SU-DHL-6 (cell line): ENCODE results near the gene UBE2D2.

Experiments
- EZH2phosphoT487 ChIP-seq: fragments of 200-600 bp; sonication (generic), shearing (Covaris generic); conservative IDR thresholded peaks from 2 replicates; pipeline ENCODE4 v1.6.1; 2018; ENCODE audit warnings: mild to moderate bottlenecking, antibody characterized with exemption, low read length, moderate library complexity, mixed read lengths
- TF ChIP-seq, protein P1 (sequence below): fragments of 200-600 bp; sonication (generic); IDR thresholded peaks from one replicate; pipeline ENCODE4 v1.5.1; 2017; ENCODE audit warnings: antibody characterized with exemption, mild to moderate bottlenecking, low read length, moderate library complexity; ENCODE audit not compliant: insufficient read depth, poor library complexity, severe bottlenecking

DNA sequence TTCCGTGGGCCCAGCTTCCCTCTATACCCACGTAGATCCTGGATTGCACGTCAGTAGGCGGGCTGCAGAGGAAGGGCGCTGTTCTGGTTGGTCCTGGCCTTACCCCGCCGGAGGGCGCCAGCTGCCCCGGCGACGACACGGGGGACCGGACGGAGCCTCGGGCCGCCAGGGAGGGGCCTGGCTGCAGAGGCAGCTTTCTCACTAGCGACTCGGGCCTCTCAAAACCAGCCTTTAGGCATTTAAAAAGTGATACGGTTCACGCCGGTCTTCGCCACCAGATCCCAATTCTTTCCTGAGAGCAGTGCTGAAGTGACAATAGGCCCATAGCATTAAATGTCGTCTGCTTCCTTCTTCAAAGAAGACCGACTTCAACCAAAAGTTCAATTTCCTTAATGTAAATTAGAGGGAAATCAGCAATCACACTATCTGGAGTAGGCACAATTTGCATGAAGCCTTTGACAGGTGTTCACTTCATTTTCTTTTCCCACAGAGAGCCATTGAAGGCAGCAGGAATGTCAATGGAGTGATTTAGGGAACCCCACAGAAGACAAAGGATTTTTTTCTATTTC, 17.6 kb upstream of the UBE2D2 start:
- TF ChIP-seq, protein P1, sequence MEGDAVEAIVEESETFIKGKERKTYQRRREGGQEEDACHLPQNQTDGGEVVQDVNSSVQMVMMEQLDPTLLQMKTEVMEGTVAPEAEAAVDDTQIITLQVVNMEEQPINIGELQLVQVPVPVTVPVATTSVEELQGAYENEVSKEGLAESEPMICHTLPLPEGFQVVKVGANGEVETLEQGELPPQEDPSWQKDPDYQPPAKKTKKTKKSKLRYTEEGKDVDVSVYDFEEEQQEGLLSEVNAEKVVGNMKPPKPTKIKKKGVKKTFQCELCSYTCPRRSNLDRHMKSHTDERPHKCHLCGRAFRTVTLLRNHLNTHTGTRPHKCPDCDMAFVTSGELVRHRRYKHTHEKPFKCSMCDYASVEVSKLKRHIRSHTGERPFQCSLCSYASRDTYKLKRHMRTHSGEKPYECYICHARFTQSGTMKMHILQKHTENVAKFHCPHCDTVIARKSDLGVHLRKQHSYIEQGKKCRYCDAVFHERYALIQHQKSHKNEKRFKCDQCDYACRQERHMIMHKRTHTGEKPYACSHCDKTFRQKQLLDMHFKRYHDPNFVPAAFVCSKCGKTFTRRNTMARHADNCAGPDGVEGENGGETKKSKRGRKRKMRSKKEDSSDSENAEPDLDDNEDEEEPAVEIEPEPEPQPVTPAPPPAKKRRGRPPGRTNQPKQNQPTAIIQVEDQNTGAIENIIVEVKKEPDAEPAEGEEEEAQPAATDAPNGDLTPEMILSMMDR = peak; percentile 55
- TF ChIP-seq EZH2phosphoT487 = no peak
